Activated CD8-positive, alpha-beta memory T cell treated with anti-CD3 and anti-CD28 coated beads for 36 hours (primary cell): ENCODE data around the gene ATP4A. TPM values are rescaled to one million over a fixed set of nuclear protein-coding genes. Genes with fewer than 3 reads are reported as not detected.

ENCODE experiments used
- CTCF ChIA-PET: fragments of 350-600 bp; sonication (Branson Sonifier 250); formaldehyde crosslinking; loops from one replicate; lab custom pipeline; 2021; ENCODE audit warnings: antibody characterized with exemption; lab: Charles Lee
- POLR2A ChIA-PET: fragments of 350-600 bp; sonication (Branson Sonifier 250); formaldehyde crosslinking; loops from one replicate; lab custom pipeline; 2021; ENCODE audit warnings: antibody characterized with exemption; lab: Charles Lee
- total RNA-seq, 2 experiments: library from RNA; stranded (reverse); gene quantifications; one replicate each; pipeline ENCODE4 v1.2.3, GENCODE V29; 2021

The ATP4A gene
- total RNA-seq, 2 experiments from 2014 or later, result not detected

DNA sequence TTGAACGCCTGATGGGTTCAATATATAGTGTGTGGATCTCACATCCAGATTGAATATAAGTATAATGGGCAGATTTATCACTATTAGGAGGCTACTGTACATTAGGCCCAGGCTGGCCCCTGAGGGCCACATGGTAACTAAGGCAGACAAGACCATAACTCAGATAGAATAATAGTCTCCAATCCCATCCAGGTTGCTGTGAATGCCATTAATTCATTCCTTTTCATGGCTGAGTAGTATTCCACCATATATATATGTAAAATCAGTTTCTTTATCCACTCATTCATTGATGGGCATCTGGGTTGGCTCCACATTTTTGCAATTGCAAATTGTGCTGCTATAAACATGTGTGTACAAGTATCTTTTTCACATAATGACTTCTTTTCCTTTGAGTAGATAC, 14.5 kb upstream of the ATP4A start:
- ChIA-PET POLR2A (no interaction called here), CTCF (interaction anchor here (1.1 kb wide), 1 partner anchor 14 kb away, joined by 5 read pairs; no protein-coding TSS in a partner anchor)

DNA sequence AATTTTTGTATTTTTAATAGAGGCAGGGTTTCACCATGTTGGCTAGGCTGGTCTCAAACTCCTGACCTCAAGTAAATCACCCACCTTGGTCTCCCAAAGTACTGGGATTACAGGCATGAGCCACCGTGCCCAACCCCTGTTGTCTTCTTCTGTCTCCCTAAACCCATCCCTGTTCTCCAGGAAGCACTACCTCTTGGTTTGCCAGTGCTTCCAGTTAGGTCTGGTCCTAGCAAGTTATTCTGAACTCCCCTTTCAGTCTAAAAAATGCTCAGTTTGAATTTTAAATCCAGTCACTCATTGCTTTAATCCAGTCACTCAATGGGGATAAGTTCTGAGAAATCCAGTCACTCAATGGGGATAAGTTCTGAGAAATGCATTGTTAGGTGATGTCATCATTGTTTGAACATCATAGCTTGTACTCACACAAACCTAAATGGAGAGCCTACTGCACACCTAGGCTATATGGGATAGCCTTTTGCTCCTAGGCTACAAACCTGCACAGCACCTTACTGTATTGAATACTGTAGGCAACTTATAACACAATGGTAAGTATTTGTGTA, 8.0 kb upstream of the ATP4A start:
- CTCF ChIA-PET, result interaction anchor here (0.7 kb wide), 1 partner anchor 76 kb away, joined by 4 read pairs; no protein-coding TSS in a partner anchor
- POLR2A ChIA-PET, result no interaction called here

DNA sequence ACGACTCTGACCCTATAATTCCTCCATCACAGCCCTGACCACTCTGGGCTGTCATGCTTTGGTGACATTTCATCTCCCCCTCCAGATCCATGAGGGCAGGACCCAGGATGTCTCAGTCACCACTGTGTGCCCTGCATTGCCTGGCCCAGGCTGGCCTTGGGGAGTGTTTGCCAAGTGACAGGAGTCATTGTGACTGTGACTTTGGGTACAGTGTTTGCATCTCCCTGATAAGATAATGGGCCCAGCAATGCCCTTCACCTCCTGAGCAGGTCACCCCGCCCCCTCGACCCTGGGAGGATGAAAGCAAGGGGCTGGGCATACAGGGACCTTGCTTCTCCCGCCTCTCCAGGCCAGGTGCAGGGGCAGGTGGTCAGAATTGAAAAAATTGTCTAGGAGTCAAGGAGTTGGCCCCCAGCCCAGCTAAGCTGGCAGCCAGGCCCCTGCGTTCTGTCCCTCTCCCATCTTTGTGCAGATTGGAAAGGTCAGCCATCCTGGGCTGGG, 5.9 kb upstream of the ATP4A start:
- ChIA-PET POLR2A (no interaction called here), CTCF (no interaction called here)

DNA sequence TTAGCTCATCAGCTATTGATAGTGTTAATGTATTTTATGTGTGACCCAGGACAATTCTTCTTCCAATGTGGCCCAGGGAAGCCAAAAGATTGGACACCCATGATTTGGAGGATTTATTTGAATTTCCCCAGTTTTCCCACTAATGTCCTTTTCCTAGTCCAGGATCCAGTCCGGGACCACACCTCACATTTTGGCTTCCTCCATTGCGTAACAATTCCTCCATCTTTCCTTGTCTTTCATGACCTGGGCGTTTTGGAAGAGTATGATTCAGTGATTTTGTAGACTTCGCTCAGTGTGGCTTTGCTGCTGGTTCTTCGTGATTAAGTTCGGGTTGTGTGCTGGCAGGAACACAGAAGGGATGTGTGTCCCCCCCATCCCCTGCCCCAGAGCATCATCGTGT, 3.3 kb upstream of the ATP4A start:
- POLR2A ChIA-PET, result no interaction called here

DNA sequence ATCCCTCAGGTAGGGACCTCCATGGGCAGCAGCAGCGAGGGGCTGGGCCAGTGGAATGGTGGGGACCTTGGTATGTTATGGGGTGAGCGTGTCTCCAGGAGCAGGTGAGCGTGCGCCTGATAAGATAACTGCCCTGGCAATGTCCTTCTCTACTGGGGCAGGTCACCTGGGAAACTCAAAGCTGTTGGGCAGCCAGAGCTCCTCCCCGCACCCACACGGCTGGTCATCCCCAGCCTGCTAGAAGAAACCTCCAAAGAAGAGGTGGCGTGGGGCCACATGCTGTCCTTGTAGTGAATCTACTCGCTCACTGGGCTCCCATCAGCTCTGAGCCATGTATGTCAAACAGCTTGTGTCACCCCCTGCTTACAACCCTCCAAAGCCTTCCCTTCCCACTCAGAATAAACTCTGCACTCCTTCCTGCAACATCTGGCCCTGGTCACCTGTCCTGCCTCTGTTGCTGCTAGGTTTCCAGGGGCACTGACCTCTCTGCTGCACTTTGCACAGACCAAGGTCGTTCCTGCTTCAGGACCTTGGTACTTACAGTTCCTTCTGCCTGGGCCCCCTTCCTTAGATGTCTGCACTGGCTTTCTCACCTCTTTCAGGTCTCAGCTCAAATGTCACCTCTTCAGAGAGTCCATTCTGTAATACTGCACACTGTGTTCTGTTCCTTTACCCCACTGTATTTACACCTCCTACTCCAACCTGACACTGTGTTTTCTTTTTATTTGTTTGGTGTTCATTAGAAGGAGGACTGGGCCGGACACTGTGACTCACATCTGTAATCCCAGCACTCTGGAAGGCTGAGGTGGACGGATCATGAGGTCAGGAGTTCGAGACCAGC, 1.8 kb upstream of the ATP4A start:
- ChIA-PET CTCF (interaction anchor here (0.7 to 0.8 kb wide), 2 partner anchors 9 to 27 kb away, joined by 3 read pairs; no protein-coding TSS in a partner anchor), POLR2A (no interaction called here)

More for the DNA sequence above, 3.3 kb upstream of the ATP4A start:
- CTCF ChIA-PET, result no interaction called here

DNA sequence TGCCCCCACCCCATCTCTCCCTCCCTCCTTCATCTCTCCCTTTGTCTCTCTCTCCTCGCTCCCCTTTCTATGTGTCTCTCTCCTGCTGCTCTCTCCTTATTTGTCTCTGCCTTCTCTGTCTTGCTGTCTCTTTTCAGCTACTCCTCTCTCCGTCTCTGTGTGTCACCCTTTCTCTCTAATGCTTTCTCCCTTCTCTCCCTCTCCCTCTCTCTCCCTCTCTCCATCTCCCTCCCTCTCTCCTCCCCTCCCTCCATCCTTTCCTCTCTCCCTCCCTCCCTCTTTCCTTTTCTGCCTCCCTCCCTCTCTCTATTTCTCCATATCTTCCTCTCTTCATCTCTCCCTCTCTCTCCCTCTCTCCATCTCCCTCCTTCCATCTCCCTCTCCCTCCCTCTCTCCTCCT, 682 bp downstream of the ATP4A start:
- ChIA-PET CTCF (no interaction called here), POLR2A (no interaction called here)

DNA sequence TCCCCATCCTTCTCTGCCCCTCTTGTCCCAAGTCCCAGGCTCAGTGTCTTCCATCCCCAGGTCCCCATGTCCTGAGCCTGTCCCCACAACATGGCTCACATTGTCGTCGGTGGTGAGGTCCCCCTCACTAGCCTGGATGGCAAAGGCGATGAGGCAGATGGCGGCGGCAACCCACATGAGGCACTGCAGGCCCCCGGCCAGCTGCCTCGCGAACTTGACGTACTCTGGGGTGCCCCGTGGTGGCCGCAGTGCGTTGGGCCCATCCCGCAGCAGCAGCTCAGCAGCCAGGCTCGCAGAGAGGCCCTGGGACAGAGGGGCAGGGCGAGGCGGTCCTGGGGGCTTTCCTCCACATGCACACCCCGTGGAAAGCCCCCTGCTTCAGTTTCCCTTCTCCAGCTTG, 1.1 kb downstream of the ATP4A start:
- POLR2A ChIA-PET, result no interaction called here
- CTCF ChIA-PET, result no interaction called here

DNA sequence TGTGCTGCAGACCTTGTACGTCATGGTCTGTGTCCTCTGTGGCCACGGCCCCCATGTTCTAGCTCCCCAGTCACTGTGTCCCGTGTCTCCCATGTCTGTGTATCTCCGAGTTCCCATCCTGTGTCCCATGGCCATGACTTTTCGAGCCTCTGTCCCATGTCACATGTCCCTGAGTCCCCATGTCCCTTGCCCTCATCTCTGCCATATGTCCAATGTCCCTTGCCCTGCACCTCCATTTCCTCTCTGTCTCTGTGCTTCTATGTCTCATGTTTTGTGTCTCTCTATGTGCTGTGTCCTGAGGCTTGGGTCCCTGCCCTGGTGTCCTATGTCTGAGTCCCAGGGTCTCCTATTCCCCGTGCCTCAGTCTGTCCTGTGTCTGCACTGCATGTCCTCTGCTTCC, 2.0 kb downstream of the ATP4A start:
- POLR2A ChIA-PET, result no interaction called here

DNA sequence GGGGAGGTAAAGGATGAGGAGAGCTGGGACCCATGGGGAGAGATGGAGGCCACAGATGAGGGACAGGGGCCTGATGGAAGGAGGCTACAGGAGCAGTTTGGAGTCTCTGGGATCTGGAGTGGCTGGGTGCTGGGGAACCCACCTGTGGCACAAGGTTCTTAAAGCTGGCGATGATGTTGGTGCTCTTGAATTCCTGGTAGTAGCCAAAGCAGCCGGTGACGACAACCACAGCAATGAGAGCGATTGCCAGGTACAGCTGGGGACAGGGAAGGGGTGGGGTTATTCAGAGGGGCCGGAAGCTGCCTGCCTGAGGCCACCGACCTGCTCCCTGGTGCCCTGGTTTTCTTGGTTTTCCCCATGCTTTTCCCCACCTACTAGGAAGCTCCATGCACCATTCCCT, 2.8 kb downstream of the ATP4A start:
- CTCF ChIA-PET, result interaction anchor here (0.9 kb wide), 1 partner anchor 11 kb away, joined by 3 read pairs; no protein-coding TSS in a partner anchor
- POLR2A ChIA-PET, result no interaction called here

More for the DNA sequence above, 2.0 kb downstream of the ATP4A start:
- CTCF ChIA-PET, result no interaction called here

DNA sequence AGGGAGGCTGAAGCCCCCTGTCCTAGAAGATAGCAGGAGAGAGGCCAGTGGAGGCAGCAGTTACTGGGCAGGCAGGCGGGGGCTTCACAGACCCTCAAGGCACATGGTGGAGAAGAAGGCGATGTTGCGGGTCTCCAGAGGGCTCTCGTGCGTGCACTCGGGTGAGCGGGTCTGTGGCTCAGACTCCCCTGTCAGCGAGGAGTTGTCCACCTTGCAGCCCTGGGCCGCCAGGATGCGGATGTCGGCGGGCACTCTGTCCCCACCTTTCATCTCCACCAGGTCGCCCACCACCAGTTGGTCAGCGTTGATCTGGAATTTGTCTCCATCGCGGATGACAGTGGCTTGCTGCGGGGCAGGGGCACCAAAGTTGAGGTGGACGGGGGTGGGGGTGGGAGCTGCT, 3.2 kb downstream of the ATP4A start:
- POLR2A ChIA-PET, result no interaction called here
- CTCF ChIA-PET, result interaction anchor here (0.9 kb wide), 1 partner anchor 10 kb away, joined by 3 read pairs; no protein-coding TSS in a partner anchor

DNA sequence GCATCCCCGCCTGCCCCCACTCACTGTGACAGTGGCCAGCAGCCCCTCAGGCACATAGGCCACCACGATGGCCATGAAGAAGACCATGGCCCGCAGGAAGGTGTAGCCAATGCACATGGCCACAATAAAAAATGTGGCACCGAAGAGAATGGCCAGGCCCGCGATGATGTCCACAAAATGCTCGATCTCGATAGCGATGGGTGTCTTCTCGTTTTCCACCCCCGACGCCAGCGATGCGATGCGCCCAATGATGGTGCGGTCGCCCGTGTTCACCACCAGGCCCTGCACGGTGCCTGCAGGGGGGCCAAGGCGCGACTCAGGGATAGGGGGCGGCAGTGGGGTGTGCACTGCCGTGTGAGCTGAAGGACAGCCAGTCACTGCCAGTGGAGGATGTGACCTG, 3.7 kb downstream of the ATP4A start:
- ChIA-PET POLR2A (no interaction called here), CTCF (interaction anchor here (1.2 kb wide), 1 partner anchor 11 kb away, joined by 3 read pairs; no protein-coding TSS in a partner anchor)

DNA sequence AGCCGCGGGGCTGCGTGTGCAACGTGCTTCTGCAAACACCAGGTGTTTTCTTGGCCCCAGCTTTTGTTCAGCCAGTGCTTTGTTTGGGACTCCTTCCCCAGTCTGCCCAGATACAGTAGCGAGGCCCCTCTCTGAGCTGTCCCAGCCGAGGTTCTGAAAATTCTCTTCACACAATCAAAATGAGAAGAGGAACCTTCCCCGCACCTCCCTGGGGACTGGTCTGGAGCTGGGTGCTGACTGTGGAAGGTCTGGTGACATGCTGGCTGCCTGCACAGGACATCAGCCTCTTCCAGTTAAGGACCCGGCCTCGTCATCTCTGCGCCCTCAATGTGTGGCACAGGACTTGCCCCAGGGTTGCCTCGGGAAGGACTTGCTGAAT, 4.2 kb downstream of the ATP4A start:
- ChIA-PET POLR2A (no interaction called here), CTCF (interaction anchor here (1.2 kb wide), 1 partner anchor 11 kb away, joined by 3 read pairs; no protein-coding TSS in a partner anchor)

DNA sequence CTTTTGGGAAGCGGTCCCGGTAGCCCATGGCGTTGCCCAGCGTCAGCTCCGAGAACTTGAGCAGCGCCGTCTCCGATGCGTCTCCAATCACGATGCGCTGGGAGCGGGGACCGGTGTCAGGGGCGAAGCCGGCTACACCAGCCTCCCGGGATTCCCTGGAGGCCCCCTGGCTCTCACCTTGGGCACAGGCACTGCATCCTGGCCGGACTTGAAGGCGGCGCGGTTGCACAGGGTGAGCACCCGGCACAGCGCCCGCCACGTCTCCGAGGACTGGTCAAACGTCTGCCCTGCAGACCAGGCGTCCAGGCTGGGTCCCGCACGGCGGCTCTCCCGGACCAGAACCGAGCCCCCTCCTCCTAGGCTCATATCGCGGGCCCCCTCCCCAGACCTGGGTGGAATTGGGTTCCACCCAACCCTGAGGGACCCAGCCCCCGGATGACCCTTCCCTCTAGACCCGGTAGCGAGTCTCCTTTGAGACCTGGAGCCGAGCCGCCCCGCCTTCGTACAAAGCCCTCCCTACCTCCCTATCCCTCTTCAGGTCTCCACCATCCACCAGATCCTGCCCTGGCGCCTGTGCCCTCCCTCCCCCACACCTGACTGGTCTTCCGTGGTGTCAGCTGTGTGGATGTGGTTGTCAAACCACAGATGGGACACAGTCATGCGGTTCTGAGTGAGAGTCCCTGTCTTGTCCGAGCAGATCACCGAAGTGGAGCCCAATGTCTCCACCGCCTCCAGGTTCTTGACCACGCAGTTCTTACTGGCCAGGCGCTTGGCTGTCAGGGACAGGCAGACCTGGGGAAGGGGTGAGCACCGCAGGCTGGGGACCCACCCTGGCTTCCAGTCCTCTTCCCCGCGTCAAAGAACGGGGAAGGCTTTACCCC, 4.8 kb downstream of the ATP4A start:
- ChIA-PET POLR2A (no interaction called here), CTCF (interaction anchor here (1.2 to 2.5 kb wide), 2 partner anchors 10 kb away, joined by 3 to 13 read pairs; no protein-coding TSS in a partner anchor)

DNA sequence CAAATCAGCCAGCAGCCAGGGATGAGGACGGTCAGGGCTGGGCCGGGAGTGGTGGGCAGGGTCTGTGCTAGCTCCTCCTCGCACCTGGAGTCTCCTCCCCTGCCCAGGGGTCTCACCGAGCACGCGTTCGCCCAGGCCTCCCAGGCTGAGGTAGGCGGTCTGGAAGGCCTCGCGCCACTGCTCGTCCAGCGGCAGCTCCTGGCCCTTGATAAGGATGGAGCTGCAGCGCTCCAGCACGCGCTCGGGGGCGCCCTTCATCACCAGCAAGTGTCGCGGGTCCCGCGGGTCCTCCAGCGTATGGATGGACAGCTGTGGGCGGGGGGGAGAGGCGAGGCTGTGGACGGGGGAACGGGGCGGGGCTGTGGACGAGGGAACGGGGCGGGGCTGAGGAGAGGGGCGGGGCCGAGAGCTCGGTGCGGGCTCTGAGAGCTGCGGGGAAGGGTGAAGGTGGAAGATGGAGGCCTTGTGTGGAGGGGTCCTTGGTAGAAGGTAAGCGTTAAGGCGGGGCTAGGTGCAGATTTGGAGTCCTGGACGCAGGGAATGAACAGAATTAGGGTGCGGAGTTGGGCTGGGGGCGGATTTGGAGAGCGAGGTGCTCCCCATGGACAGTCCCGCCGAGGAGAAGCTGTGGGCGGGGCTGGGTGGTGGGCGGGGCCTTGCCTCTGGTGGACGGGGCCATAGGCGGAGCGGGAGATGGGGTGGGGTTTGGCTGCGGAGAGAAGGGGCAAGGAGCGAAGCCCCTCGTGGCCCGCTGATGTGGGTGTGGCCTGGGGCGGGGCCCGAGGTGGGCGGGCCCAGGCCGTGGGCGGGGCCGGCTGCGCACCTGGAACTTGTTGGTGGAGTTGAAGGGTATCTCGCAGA, 5.7 kb downstream of the ATP4A start:
- CTCF ChIA-PET, result interaction anchor here (2.5 kb wide), 1 partner anchor 9 kb away, joined by 13 read pairs; no protein-coding TSS in a partner anchor
- POLR2A ChIA-PET, result no interaction called here

DNA sequence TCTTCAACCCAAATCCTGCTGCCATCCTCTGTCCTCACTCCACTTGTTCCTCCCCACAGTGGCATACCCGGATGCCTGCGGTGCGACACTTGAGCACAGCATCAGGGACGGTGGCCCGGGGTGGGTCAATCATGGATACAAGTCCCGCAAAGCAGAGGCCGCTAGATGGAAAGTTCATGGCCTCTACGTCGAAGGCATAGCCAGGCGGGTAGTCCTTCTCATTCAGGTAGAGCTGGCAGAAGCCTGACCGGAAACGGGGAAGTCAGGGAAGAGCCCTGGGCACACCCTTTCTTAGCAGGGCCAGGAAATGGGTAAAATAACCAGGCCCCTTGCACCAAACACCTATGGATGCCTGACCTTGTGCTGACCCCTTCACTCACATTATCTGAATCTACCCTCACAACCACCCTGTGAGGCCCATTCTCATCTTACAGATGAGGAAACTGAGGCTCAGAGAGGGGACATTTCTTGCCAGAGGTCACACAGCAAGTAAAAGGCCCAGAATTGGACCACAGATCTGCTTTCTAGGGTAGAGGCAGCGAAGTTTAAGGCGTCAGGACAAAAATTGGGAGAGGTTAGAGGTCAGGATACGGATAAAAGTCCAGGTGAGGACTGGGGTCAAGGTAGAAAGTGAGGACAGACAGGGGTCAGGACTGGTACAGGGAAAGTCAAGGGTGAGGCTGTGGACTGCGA, 6.5 kb downstream of the ATP4A start:
- ChIA-PET CTCF (interaction anchor here (2.5 kb wide), 1 partner anchor 8 kb away, joined by 13 read pairs; no protein-coding TSS in a partner anchor), POLR2A (no interaction called here)

DNA sequence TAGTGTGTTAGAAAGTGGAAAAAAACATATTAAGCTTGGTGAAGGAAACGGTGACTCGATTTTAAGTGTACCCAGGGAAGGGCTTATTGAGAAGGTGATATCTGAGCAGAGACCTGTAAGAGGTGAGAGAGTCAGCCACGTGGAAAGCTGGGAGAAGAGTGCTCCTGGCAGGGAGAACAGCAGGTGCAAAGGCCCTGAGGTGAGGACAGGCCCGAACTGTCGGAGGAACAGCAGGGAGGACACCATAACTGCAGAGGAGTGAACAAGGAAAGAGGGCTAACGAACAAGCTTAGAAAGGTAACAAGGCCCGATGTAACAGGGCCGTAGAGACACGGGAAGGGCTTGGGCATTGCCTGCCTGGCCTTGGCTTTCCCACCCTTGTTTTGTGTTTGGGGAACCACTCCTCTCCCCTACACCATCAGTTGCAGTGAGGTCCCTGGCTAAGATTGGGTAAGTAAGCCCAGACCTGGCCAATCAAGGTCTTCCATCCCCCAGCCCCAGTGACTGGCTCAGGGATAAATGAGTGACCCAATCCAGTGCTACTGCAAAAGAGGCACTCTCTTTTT, 7.3 kb downstream of the ATP4A start:
- ChIA-PET POLR2A (no interaction called here), CTCF (interaction anchor here (0.7 to 2.5 kb wide), 5 partner anchors 8 to 61 kb away, joined by 3 to 13 read pairs (median 3); no protein-coding TSS in a partner anchor)

DNA sequence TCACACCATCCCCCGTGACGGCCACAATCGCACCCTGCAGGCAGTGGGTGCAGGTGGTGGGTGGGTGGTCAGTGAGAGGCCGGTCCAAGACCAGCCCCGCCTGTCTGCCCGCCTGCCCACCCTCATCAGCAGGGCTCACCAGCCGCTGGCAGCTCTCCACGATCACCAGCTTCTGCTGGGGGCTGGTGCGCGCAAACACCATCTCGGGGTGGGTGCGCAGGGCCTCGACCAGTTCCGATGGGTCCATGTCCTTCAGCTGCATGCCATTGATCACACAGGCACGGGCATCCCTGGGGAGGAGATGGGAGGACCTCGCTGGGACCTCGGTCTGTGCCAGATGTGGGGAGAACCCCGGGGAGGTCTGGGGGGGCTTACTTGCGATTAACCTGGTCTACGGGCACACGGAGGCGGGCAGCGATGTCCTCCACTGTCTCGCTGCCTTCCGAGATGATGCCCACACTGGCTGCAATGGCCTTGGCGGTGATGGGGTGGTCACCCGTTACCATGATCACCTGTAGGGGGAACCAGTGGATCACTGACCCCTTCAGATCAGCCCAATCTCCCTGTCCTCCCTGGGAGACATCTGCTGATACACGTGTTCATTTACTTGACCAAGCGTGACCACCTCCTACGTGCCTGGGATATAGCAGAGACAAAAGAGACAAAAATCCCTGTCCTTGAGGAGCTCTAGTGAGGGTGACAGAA, 8.0 kb downstream of the ATP4A start:
- ChIA-PET CTCF (interaction anchor here (0.7 to 2.5 kb wide), 5 partner anchors 7 to 61 kb away, joined by 3 to 13 read pairs (median 3); no protein-coding TSS in a partner anchor), POLR2A (no interaction called here)
